Erythroblast (primary cell): ENCODE data around the gene MUC3A.
"Not testable (repeated sequence)": the region's sequence is repeated elsewhere in the genome, so short reads cannot be mapped to it uniquely, and the experiment has no call there.

Experiments used
- GATA1 ChIP-seq: IDR thresholded peaks from 2 replicates; pipeline ENCODE4 v1.6.1; 2011; ENCODE audit warnings: low read depth, mild to moderate bottlenecking, control low read depth, low read length, moderate library complexity
- POLR2A ChIP-seq: IDR thresholded peaks from 2 replicates; pipeline ENCODE4 v1.6.1; 2011; ENCODE audit warnings: mild to moderate bottlenecking, low read length

- not testable (repeated sequence) for TF ChIP-seq POLR2A, GATA1
Observed at GRCh38 chr7:100923616-100924015, 25.7 kb upstream of the MUC3A start.
